HEK293T (cell line): ENCODE results near the gene TRIM37.

Experiments
- CTCF ChIA-PET: fragments of 350-600 bp; formaldehyde crosslinking; extraction: SDS; loops from one replicate; lab custom pipeline; 2021; ENCODE audit warnings: antibody characterized with exemption, inconsistent platforms; lab: Yijun Ruan, JAX
- POLR2A ChIA-PET: fragments of 350-600 bp; formaldehyde crosslinking; extraction: SDS; loops from one replicate; lab custom pipeline; 2020; ENCODE audit warnings: antibody characterized with exemption, inconsistent platforms; lab: Yijun Ruan, JAX
- DNase-seq: peaks from one replicate; pipeline ENCODE4 v3.0.0; 2012; ENCODE audit warnings: mixed read lengths; ENCODE audit errors: extremely low spot score
- ARNT ChIP-seq: fragments of 450-650 bp; IDR thresholded peaks from 2 replicates; pipeline ENCODE4 v1.6.1; 2017; ENCODE audit warnings: mild to moderate bottlenecking
- BHLHE40 ChIP-seq: fragments of 450-650 bp; IDR thresholded peaks from 2 replicates; pipeline ENCODE4 v1.6.1; 2016; ENCODE audit warnings: mild to moderate bottlenecking, moderate library complexity, borderline replicate concordance
- CTBP1 ChIP-seq: fragments of 450-650 bp; IDR thresholded peaks from 2 replicates; pipeline ENCODE4 v1.6.1; 2016; ENCODE audit warnings: borderline replicate concordance
- ELF4 ChIP-seq: fragments of 450-650 bp; IDR thresholded peaks from 2 replicates; pipeline ENCODE4 v1.6.1; 2017; ENCODE audit warnings: antibody characterized with exemption
- FOXA1 ChIP-seq: fragments of 450-650 bp; IDR thresholded peaks from 2 replicates; pipeline ENCODE4 v1.6.1; 2016; ENCODE audit warnings: mild to moderate bottlenecking
- FOXK2 ChIP-seq: fragments of 450-650 bp; IDR thresholded peaks from 2 replicates; pipeline ENCODE4 v1.6.1; 2016; ENCODE audit warnings: mild to moderate bottlenecking
- FOXM1 ChIP-seq: fragments of 450-650 bp; IDR thresholded peaks from 2 replicates; pipeline ENCODE4 v1.6.1; 2017; ENCODE audit warnings: mild to moderate bottlenecking, borderline replicate concordance
- HDGF ChIP-seq: fragments of 450-650 bp; IDR thresholded peaks from 2 replicates; pipeline ENCODE4 v1.6.1; 2017; ENCODE audit warnings: antibody characterized with exemption, borderline replicate concordance
- L3MBTL2 ChIP-seq: fragments of 450-650 bp; conservative IDR thresholded peaks from 2 replicates; pipeline ENCODE4 v1.6.1; 2016; ENCODE audit warnings: mild to moderate bottlenecking
- LEF1 ChIP-seq: fragments of 450-650 bp; IDR thresholded peaks from 2 replicates; pipeline ENCODE4 v1.6.1; 2017; ENCODE audit warnings: mild to moderate bottlenecking, borderline replicate concordance
- NFRKB ChIP-seq: fragments of 450-650 bp; IDR thresholded peaks from 2 replicates; pipeline ENCODE4 v1.6.1; 2016; ENCODE audit warnings: mild to moderate bottlenecking, moderate library complexity
- SP1 ChIP-seq: fragments of 450-650 bp; IDR thresholded peaks from 2 replicates; pipeline ENCODE4 v1.6.1; 2017
- SUZ12 ChIP-seq: fragments of 450-650 bp; IDR thresholded peaks from 2 replicates; pipeline ENCODE4 v1.6.1; 2016; ENCODE audit warnings: mild to moderate bottlenecking
- TARDBP ChIP-seq: fragments of 450-650 bp; IDR thresholded peaks from 2 replicates; pipeline ENCODE4 v1.6.1; 2016
- ZNF384 ChIP-seq: fragments of 450-650 bp; IDR thresholded peaks from 2 replicates; pipeline ENCODE4 v1.6.1; 2016
- TF ChIP-seq, protein P1 (sequence below): fragments of 450-650 bp; IDR thresholded peaks from 2 replicates; pipeline ENCODE4 v1.6.1; 2016

Gene TRIM37

DNA sequence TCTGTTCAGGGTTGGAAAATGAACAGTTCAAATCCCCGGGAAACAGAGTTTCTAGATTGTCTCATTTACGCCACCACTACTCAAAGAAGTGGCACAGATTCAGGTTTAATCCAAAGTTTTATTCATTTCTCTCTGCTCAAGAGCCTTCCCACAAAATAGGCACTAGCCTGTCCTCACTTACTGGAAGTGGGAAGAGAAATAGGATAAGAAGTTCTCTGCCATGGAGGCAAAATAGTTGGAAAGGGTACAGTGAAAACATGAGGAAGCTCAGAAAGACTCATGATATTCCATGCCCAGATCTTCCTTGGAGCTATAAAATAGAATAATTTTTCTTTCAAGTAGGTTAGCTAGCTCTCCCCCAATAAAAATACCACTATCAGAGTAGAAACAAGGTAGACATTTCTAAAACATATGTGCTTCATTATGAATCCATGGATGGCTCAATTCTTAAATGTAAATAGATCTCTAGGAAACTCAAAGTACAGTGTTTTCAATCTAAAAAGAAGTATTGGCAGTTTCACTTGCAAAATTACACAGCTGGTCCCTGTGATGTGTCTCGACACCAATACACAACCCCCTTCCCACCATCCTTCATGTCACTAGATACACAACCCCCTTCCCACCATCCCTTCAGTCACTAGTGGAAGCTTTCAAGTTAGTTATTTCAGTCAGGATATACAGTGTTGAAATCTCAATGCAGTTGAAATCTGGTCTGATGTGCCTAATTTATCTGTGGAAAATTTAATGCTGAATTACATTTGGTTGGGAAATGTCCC lies 125.8 kb downstream of the TRIM37 start:
- TF ChIP-seq L3MBTL2 (no peak), ELF4 (no peak), SUZ12 (no peak), NFRKB (no peak)
- POLR2A ChIA-PET: interaction anchor here (0.6 kb wide), 1 partner anchor 288 kb away, joined by 3 read pairs; no protein-coding TSS in a partner anchor
- CTCF ChIA-PET: interaction anchor here (0.5 kb wide), 1 partner anchor 52 kb away, joined by 3 read pairs; no protein-coding TSS in a partner anchor
- no peak for DNase-seq

GRCh38 chr17:58976541-58976940 lies 130.1 kb downstream of the TRIM37 start:
- POLR2A ChIA-PET: no interaction called here
- CTCF ChIA-PET: interaction anchor here (0.6 to 0.7 kb wide), 2 partner anchors 9 to 214 kb away, joined by 3 to 7 read pairs; no protein-coding TSS in a partner anchor
- DNase-seq: no peak
- TF ChIP-seq TARDBP (no peak), BHLHE40 (no peak), ELF4 (no peak), LEF1 (no peak), NFRKB (no peak), HDGF (no peak), CTBP1 (no peak), ZNF384 (no peak), ARNT (no peak), SP1 (no peak), L3MBTL2 (no peak), FOXM1 (no peak), FOXK2 (no peak), FOXA1 (no peak), SUZ12 (no peak)
- TF ChIP-seq, protein P1, sequence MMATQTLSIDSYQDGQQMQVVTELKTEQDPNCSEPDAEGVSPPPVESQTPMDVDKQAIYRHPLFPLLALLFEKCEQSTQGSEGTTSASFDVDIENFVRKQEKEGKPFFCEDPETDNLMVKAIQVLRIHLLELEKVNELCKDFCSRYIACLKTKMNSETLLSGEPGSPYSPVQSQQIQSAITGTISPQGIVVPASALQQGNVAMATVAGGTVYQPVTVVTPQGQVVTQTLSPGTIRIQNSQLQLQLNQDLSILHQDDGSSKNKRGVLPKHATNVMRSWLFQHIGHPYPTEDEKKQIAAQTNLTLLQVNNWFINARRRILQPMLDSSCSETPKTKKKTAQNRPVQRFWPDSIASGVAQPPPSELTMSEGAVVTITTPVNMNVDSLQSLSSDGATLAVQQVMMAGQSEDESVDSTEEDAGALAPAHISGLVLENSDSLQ: no peak

DNA sequence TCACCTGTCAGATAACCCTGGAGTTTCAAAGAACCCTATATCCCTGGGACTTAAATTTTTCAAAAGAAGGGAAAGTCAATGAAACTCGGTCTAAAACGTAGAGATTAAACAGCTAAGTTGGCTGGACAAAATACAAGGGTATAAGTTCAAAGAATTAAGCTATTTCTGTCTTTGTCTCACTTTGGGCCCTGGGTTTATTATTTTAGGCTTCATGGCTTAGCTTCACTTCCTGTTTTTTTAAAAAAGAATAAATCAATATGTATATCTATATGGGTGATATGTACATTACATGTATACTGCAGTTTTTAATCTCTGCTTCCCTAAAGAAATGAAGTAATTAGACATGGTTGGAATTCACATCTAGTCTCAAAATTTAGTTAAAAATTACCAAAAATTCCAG lies 132.3 kb downstream of the TRIM37 start:
- POLR2A ChIA-PET: no interaction called here
- CTCF ChIA-PET: no interaction called here
- no peak for DNase-seq
- TF ChIP-seq CTBP1 (no peak), FOXK2 (no peak), NFRKB (no peak), HDGF (no peak), ARNT (no peak), BHLHE40 (no peak), FOXM1 (no peak), ELF4 (no peak), L3MBTL2 (no peak), SUZ12 (no peak), LEF1 (no peak), TARDBP (no peak), SP1 (no peak), ZNF384 (no peak), FOXA1 (no peak)
- TF ChIP-seq, protein P1: no peak

GRCh38 chr17:58970609-58971450 lies 135.8 kb downstream of the TRIM37 start:
- TF ChIP-seq LEF1 (no peak), SUZ12 (no peak), SP1 (no peak), L3MBTL2 (no peak), HDGF (no peak), CTBP1 (no peak), NFRKB (no peak), FOXK2 (no peak), BHLHE40 (no peak), ARNT (no peak), FOXA1 (no peak)
- TF ChIP-seq, protein P1: no peak
- DNase-seq: no peak
- ChIA-PET CTCF (interaction anchor here (0.6 kb wide), 2 partner anchors 52 to 136 kb away, joined by 3 read pairs; partner anchors contain the start of gene TRIM37), POLR2A (no interaction called here)

- ChIA-PET CTCF (interaction anchor here (0.9 to 1.1 kb wide), 2 partner anchors 16 to 24 kb away, joined by 3 read pairs; no protein-coding TSS in a partner anchor), POLR2A (no interaction called here)
- no peak for DNase-seq
- no peak for TF ChIP-seq SUZ12
Observed at GRCh38 chr17:58969612-58970011, 137.1 kb downstream of the TRIM37 start.

DNA sequence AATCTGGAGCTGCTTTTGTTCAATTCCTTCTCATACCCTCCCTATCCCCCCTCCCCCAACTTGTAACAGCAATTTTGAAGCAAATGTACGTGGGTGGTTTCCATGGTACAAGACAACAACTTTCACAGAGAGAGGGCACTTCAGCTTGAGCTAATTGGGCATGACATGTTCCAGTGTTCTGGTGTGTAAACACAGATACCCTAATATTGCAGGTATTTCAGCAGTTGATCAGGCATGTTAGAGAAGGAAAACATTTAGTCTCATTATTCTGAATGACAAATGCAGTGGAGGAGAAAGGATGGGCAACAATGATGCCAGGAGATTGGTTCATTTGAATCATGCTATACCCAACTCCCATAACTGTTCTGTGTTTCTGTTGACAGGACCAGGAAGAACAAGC lies 137.5 kb downstream of the TRIM37 start:
- POLR2A ChIA-PET: no interaction called here
- TF ChIP-seq LEF1: no peak
- no peak for TF ChIP-seq ELF4
- TF ChIP-seq, protein P1: no peak
- TF ChIP-seq TARDBP: no peak
- no peak for DNase-seq
- CTCF ChIA-PET: interaction anchor here (0.9 to 1.1 kb wide), 2 partner anchors 16 to 25 kb away, joined by 3 read pairs; no protein-coding TSS in a partner anchor
